HG03565 (cell line): ENCODE results near the gene ACAD10.

Experiments
- ATAC-seq: cut with Tn5 transposase; IDR thresholded peaks from one replicate; pipeline ENCODE4 v1.9.1; 2021; ENCODE audit warnings: mild to moderate bottlenecking, moderate library complexity; ENCODE audit not compliant: unreplicated experiment

Gene ACAD10

DNA sequence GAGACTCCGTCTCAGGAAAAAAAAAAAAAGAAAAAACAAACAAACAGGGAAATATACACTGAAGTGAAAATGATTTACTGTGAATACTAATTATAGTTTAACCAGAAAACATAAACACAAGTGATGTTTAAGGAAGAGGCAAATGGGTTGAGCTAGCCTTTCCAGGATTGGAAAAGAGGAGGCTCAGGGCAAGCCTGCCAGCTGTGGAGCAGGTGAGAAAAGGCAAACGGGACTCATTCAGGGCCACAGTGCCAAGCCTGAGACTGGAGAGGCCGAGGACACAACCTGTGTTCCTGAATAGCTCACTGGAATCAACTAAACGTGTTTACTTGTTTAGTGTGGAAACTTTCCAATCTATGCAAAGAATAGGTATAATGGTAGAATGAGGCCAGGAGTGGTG is 120.5 kb downstream of the ACAD10 start:
- no peak for ATAC-seq
